Measurements from ENCODE around the gene DCTN4.
"Not testable (repeated sequence)": the region's sequence is repeated elsewhere in the genome, so short reads cannot be mapped to it uniquely, and the experiment has no call there.

The DCTN4 gene

DNA sequence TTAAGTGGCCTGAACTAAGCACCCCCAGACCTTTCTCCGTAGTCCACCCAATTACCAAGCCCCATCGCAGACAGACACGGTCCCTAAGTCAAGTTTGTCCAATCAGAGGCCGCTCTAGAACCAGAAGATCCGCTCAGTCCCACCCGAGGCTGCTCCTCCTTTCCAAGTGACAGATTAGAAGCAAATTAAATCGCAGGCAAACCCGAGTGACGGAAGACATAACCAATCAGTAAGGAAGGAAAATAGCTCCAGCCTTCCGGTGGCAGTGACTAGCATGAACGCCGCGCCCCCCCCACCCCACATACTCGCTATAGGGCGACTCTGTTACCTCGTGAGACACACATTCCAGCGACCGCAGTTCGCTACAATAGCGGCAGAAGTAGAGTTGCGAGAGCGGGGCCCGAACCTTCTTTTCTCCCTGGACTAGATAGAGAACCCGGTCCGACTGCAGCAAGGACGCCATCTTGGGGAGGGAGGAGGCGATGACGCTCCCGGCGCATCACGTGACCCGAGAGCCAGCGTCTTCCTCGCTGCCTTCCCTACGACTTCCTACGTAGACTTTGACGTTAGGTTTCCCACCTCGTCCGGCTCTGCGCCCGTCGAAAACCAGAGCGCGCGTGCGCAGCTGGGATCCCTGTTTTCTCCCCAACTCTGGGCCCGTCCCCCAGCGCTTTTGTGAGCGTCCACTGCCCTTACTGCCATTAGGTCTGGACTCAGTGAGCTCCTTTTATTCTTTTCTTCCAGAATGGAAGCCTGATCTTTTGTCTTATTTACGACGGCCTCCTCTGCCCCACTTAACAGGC is at the start of gene DCTN4:
Gene DCTN4, minus strand, starts transcription at position 487 of the 803 bp plus-strand sequence. Its CDS starts 24 bp downstream, at position 463.
- Mint-ChIP-seq H3K4me1 (peaks cover 14% of the 10 kb centered on the region), H3K9me3 (no peaks in the 10 kb centered on the region), H3K36me3 (peaks cover 31% of the 10 kb centered on the region), H3K27ac (no peak within 1 kb of the TSS), H3K4me3 (no peak within 1 kb of the TSS)
- peak; percentile 82 to 97 for DNase-seq (ENCODE audit: low spot score in 2 of 2)
- peak; percentile 97 for ATAC-seq

DNA sequence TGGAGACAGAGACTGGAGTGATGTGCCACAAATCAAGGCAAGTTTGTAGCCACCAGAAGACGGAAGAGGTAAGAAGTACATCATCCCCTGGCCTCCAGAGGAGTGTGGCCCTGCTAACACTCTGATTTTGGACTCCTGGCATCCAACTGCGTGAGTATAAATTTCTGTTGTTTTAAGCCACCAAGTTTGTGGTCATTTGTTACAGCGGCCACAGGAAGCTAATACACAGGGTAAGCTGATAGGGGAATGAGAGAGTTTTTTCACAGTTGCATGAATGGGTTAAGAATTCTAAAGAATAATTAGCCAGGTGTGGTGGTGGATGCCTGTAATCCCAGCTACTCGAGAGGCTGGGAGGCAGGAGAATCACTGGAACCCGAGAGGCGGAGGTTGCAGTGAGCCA is 45.6 kb upstream of the DCTN4 start:
- no peaks in the 10 kb centered on the region for H3K9me3 Mint-ChIP-seq
- no peak overlapping the region for H3K27ac Mint-ChIP-seq
- no peaks in the 10 kb centered on the region for H3K4me1 Mint-ChIP-seq
- no peak overlapping the region for H3K4me3 Mint-ChIP-seq
- H3K36me3 Mint-ChIP-seq, result no peaks in the 10 kb centered on the region
- DNase-seq (ENCODE audit: low spot score in 2 of 2), result no peak
- no peak for ATAC-seq

DNA sequence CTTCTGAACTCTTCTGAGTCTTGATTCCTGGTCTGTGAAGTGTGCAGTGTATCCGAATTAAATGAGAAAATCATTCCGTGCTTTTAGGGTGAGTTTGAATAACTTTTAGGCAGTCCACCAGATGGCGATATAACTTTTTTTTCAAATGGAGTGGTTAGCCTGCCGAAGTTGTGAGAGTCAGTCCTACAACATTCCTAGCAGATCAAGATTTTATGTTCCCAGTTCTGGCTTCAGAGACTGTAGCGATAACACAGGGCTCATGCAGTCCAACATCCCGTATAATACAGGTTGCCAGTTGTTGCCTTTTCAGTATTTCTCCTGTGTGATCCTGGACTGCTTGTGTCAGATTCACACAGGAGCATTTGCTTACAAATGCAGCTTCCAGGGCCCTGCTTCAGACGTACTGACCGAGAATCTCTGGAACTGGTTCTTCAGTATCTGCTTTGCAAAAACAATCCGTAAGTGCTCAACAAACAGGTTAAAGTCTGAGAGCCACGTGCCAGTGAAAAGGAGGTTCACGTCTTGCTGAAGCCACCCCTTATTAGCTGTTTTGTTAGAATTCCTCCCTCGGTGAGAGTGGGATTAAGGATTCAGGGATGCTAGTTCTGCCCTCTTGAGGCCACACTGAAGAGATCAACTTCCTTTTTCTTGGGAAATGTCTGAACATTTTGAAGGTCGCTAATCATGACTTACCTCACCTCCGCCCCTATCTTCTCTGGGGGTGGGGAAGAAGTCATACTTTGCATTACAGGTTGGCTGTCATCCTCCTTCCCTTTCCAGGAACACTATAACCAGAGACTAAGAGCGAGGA is 42.5 kb upstream of the DCTN4 start:
- H3K4me3 Mint-ChIP-seq, result no peak overlapping the region
- H3K9me3 Mint-ChIP-seq, result no peaks in the 10 kb centered on the region
- no peak for DNase-seq (ENCODE audit: low spot score in 2 of 2)
- no peaks in the 10 kb centered on the region for H3K36me3 Mint-ChIP-seq
- peak; percentile 54 for ATAC-seq
- H3K27ac Mint-ChIP-seq, result peak overlapping the region; percentile 47
- no peaks in the 10 kb centered on the region for H3K4me1 Mint-ChIP-seq

DNA sequence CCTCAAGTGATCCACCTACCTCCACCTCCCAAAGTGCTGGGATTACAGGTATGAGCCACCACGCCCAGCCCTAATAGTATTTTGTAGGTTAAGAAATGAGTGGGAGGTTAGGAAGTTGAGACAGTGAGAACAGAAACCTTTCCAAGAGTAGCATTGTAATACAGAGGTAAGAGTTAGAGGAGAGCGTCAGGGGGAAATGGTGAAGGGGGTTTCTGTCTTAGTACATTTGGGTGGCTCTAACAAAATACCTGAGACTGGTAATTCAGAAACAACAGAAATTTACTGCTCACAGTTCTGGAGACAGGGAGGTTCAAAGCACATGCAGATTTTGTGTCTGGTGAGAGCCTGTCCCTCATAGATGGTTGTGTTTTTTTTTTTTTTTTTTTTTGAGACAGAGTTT is 38.6 kb upstream of the DCTN4 start:
- Mint-ChIP-seq H3K4me3 (no peak overlapping the region), H3K36me3 (no peaks in the 10 kb centered on the region), H3K4me1 (no peaks in the 10 kb centered on the region), H3K27ac (no peak overlapping the region), H3K9me3 (no peaks in the 10 kb centered on the region)
- DNase-seq (ENCODE audit: low spot score in 2 of 2), result no peak
- no peak for ATAC-seq

DNA sequence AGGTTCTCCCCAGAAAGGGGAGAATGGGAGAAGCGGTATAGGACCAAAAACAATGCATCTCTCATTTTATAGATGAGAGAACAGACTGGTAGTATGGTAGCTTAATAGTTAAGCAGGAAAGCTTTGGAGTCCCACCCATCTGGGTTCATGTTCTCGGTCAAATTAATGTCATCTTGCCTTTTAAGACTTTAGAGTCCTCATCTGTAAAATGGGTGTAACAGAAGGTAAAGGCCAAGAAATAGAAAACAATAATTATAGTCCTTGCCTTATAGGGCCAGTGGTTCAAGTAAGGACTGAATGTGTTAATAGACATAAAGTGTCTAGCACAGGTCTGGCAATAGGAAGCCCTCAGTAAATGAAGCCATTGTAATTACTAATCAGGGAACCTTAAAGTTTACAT is 36.1 kb upstream of the DCTN4 start:
- Mint-ChIP-seq H3K4me3 (no peak overlapping the region), H3K4me1 (peaks cover 16% of the 10 kb centered on the region), H3K27ac (no peak overlapping the region), H3K9me3 (no peaks in the 10 kb centered on the region), H3K36me3 (no peaks in the 10 kb centered on the region)
- no peak for DNase-seq (ENCODE audit: low spot score in 2 of 2)
- ATAC-seq, result no peak

DNA sequence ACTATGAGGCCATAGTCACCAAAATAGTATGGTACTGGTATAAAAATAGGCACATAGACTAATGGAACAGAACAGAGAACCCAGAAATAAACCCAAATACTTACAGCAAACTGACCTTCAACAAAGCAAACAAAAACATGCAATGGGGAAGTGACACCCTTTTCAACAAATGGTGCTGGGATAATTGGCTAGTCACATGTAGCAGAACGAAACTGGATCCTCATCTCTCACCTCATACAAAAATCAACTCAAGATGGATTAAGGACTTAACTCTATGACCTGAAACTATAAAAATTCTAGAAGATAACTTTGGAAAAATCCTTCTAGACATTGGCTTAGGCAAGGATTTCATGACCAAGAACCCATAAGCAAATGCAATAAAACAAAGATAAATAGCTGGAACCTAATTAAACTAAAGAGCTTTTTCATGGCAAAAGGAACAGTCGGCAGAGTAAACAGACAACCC is 34.6 kb upstream of the DCTN4 start:
- H3K4me3 Mint-ChIP-seq; H3K27ac Mint-ChIP-seq; H3K9me3 Mint-ChIP-seq; ATAC-seq; H3K36me3 Mint-ChIP-seq; DNase-seq (ENCODE audit: low spot score in 2 of 2): not testable (repeated sequence)
- peaks cover 30% of the 10 kb centered on the region for H3K4me1 Mint-ChIP-seq

DNA sequence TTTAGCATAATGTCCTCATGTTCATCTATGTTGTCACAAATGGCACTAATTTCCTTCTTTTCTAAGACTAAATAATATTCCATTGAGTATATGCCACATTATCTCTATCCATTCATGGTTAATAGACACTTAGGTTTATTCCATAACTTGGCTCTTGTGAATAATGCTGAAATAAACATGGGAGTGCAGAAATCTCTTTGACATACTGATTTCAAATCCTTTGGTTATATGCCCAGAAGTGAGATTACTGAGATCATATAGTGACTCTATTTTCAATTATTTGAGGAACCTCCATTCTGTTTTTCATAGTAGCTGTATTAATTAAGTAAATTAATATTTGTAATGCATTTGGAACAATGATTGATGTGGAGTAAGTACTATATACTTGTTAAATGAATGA is 32.7 kb upstream of the DCTN4 start:
- H3K36me3 Mint-ChIP-seq, result no peaks in the 10 kb centered on the region

DNA sequence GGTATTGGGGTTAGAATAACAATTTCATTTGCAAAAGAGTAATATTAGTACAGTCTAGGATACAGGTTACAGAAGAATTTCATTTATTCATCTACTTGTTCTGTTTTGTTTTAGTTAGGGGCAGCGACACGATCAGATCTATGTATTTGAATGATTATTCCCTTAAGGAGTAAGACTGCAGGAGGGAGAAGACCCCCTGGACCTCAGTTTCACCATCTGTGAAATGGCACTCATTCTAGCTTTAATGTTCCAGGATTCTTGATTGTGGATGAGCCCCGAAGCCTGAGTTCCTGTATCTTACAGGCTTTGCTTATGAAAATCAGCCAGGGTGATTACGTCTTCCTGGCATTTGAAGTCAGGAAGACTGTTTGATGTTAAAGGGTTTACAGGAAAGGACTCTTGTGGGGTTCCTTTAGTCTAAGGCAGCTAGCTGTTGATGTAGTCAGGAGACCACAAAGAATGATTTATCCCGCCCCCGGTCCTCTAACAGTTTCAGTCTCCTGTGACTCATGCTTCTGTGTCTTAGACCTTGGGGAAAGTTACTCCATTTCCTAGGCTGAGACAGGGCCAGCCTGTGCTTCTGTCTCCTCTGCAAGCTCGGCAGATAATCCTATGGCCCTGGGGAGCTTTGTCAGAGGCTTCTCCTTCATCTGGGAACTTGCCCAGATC is 31.3 kb upstream of the DCTN4 start:
- Mint-ChIP-seq H3K4me3 (peak overlapping the region; percentile 60), H3K36me3 (no peaks in the 10 kb centered on the region), H3K4me1 (peaks cover 47% of the 10 kb centered on the region), H3K27ac (peak overlapping the region; percentile 87), H3K9me3 (peaks cover 4% of the 10 kb centered on the region)
- DNase-seq (ENCODE audit: low spot score in 2 of 2) (peak; percentile 42 to 75), ATAC-seq (peak; percentile 100)

More for the DNA sequence above, 32.7 kb upstream of the DCTN4 start:
- H3K9me3 Mint-ChIP-seq, result no peaks in the 10 kb centered on the region
- peak overlapping the region; percentile 11 for H3K4me3 Mint-ChIP-seq
- H3K4me1 Mint-ChIP-seq, result peaks cover 40% of the 10 kb centered on the region
- no peak overlapping the region for H3K27ac Mint-ChIP-seq
- no peak for ATAC-seq
- DNase-seq (ENCODE audit: low spot score in 2 of 2), result no peak

DNA sequence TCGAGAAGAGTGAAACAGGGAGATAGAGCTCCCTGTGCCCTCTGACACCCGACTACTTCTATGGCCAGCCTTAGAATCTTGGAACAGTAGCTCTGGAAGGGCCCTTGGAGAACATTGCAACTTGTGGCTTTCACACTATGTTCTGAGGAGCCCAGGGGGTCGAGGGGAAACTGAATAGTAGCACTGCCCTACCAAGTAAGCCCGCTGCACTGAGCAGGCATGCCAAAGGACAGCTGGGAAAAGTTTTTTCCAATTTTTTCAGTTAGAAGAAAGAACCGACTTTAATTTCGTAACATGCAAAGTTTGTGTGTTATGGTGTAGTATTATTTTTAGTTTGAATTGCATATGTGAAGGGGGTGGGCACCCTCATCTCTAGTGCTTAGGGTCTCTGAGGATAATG is 30.6 kb upstream of the DCTN4 start:
- no peak for DNase-seq (ENCODE audit: low spot score in 2 of 2)
- peak overlapping the region; percentile 60 for H3K4me3 Mint-ChIP-seq
- peaks cover 53% of the 10 kb centered on the region for H3K4me1 Mint-ChIP-seq
- H3K27ac Mint-ChIP-seq, result peak overlapping the region; percentile 87
- no peak for ATAC-seq
- peaks cover 4% of the 10 kb centered on the region for H3K9me3 Mint-ChIP-seq
- H3K36me3 Mint-ChIP-seq, result no peaks in the 10 kb centered on the region

DNA sequence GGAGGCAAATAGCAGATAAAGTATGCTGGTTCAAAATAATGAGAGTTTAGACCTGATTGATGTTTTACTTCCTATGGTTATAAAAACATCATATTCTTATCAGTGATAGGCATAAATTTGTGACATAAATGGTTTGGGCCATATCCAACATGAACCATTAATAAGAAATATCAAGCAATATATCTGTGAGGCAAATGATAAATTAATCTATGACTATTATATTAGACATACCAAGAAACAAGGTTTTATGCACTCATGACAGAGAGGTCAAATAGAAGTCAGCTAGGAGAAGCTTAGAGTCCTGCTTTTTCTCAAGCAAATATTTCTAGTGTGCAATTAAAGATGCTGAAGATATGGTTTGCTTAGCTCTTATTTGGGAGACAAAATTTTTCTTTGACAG is 30.2 kb upstream of the DCTN4 start:
- H3K4me1 Mint-ChIP-seq, result peaks cover 57% of the 10 kb centered on the region

DNA sequence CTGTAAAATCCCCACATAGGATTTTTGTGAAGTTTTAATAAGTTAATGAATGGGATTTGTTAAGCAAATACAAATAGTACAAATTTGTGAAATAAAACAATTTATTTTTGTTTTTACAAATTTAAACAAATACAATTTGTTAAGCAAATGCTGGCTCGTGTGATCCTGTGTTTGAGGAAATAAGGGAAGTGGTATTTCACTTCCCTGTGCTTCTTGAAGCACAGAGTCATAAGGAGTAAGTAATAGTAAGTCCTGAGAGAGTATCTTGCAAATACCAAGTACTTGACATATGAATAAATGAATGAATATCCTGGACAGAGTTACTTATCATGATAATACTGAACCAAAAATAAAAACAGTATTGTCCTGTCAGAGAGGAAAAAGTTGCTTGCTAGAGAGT is 28.8 kb upstream of the DCTN4 start:
- H3K4me1 Mint-ChIP-seq, result peaks cover 70% of the 10 kb centered on the region

More for the DNA sequence above, 30.2 kb upstream of the DCTN4 start:
- Mint-ChIP-seq H3K9me3 (peaks cover 4% of the 10 kb centered on the region), H3K36me3 (no peaks in the 10 kb centered on the region), H3K27ac (peak overlapping the region; percentile 87), H3K4me3 (peak overlapping the region; percentile 60)
- DNase-seq (ENCODE audit: low spot score in 2 of 2) (no peak), ATAC-seq (no peak)

DNA sequence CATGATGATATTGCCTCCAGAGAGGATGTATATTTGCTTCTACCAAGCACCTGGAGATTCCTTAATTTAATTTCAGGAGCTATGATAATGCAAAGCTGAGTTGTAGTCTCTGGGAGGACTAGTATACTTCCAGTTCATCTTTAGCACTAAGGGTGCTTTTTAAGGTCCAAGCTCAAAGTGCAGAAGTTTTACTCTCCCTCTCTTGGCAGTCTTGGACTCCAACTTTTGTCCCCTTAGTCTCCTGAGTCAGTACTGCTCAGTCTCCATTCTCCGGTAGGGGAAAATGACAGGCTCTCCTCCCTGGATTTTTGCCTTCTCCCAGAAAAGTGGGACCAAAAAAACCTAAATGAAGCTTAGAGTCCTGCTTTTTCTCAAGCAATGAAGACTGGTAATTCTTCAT is 28.1 kb upstream of the DCTN4 start:
- DNase-seq (ENCODE audit: low spot score in 2 of 2), result no peak
- peaks cover 78% of the 10 kb centered on the region for H3K4me1 Mint-ChIP-seq

More for the DNA sequence above, 28.8 kb upstream of the DCTN4 start:
- Mint-ChIP-seq H3K36me3 (no peaks in the 10 kb centered on the region), H3K27ac (no peak overlapping the region), H3K4me3 (no peak overlapping the region), H3K9me3 (peaks cover 4% of the 10 kb centered on the region)
- DNase-seq (ENCODE audit: low spot score in 2 of 2) (no peak), ATAC-seq (no peak)

DNA sequence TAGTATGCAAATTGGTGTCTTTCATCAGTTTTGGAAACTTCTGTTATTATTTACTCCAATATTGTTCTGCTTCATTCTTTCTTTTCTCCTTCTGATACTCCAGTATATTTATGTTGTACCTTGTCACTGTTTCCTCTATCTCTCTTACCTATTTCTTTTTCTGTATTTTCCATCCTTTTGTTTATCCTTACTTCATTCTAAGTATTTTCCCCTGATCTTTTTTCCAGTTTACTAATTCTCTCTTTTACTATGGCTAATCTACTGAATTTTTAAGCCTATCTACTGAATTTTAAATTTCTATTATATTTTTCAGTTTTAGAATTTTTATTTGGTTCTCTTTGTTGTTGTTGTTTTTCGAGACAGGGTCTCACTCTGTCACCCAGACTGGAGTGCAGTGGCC is 27.1 kb upstream of the DCTN4 start:
- H3K9me3 Mint-ChIP-seq, result peaks cover 4% of the 10 kb centered on the region
- ATAC-seq (no peak), DNase-seq (ENCODE audit: low spot score in 2 of 2) (no peak)
- H3K27ac Mint-ChIP-seq, result no peak overlapping the region
- peaks cover 80% of the 10 kb centered on the region for H3K4me1 Mint-ChIP-seq
- no peaks in the 10 kb centered on the region for H3K36me3 Mint-ChIP-seq
- no peak overlapping the region for H3K4me3 Mint-ChIP-seq

More for the DNA sequence above, 28.1 kb upstream of the DCTN4 start:
- no peak overlapping the region for H3K27ac Mint-ChIP-seq
- no peak overlapping the region for H3K4me3 Mint-ChIP-seq
- H3K36me3 Mint-ChIP-seq, result no peaks in the 10 kb centered on the region
- peaks cover 4% of the 10 kb centered on the region for H3K9me3 Mint-ChIP-seq
- ATAC-seq, result no peak

DNA sequence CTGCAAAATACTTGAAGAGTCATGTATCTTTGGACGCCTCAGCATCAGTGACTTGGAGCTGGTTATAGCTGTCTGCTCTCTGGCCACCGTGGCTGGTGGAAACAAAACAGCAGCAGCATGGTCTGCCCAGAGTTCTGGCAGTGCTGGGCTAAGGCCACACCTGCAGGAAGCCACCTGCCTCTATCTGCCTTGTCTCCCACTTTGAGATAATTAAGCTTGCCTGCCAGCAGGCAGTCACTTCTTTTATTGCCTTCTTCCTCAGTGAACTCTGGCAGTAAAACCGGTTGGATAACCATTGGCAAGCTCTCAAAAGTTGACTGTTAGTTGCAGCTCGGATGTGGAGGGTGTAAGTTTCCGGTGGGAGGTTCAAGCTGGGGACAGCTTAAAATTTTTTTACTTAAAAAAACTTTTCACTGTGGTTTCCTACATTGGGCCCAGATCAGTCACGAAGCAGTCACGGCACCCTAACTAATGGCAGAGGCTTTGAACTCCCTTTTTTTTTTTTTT is 24.7 kb upstream of the DCTN4 start:
- peak overlapping the region; percentile 62 for H3K4me3 Mint-ChIP-seq
- peaks cover 4% of the 10 kb centered on the region for H3K9me3 Mint-ChIP-seq
- DNase-seq (ENCODE audit: low spot score in 2 of 2) (peak; percentile 25 to 73), ATAC-seq (peak; percentile 89)
- peak overlapping the region; percentile 95 for H3K27ac Mint-ChIP-seq
- peaks cover 79% of the 10 kb centered on the region for H3K4me1 Mint-ChIP-seq
- H3K36me3 Mint-ChIP-seq, result no peaks in the 10 kb centered on the region

DNA sequence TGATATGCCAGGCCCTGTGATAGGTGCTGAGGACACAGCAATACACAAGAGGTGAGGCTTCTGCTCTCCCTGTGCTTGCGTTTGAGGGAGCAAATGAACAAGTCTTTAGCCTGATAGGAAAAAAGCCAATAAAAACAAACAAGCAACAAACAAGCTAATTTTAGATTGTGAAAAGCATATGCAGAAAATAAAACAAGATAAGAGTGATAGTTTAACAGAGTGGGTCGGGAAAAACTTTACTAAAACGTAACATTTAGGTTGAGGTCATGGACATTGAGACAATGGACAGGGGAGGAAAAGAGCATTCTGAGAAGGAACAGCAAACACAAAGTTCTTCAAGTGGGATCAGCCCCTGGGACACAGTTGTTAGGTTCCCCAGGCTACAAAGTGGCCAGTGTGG is 24.0 kb upstream of the DCTN4 start:
- H3K27ac Mint-ChIP-seq, result peak overlapping the region; percentile 95
- peak overlapping the region; percentile 62 for H3K4me3 Mint-ChIP-seq
- H3K36me3 Mint-ChIP-seq, result no peaks in the 10 kb centered on the region
- peaks cover 81% of the 10 kb centered on the region for H3K4me1 Mint-ChIP-seq
- no peak for DNase-seq (ENCODE audit: low spot score in 2 of 2)
- ATAC-seq, result no peak
- peaks cover 4% of the 10 kb centered on the region for H3K9me3 Mint-ChIP-seq

All from stimulated activated effector memory CD8-positive, alpha-beta T cell treated with anti-CD3 and anti-CD28 coated beads, Interleukin-12 subunit alpha, Interleukin-12 subunit beta, amount 100 ng/mL, for 72 hours (primary cell).